ENCODE results near the gene SCYGR5. TPM values are rescaled to one million over a fixed set of nuclear protein-coding genes. Genes with fewer than 3 reads are reported as not detected.

The SCYGR5 gene
- total and polyA plus RNA-seq, 2 donors from 2014 or later = not detected

DNA sequence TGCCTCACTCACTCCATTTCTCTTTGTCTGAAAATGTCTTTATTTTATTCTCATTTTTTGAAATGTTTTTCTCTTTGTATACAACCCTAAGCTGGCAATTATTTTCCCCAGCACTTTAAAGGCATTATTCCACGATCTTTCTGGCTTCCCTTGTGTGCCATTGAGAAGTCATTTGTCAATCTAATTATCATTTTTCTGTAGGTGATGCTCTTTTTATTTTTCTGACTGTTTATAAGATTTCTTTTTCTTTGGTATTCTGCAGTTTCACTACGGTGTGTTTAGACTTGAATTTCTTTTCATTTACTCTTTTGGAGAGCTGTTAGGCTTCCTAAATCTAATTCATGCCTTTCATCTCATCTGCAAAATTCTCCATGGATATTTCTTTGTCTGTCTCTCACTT, 41.2 kb upstream of the SCYGR5 start:
- H3K4me3 ChIP-seq (ENCODE audit: low read length in 3 of 3) = no peak overlapping the region
- intact Hi-C loops (cut with DNase I) = no loop called here
- H3K27ac ChIP-seq (ENCODE audit: low read depth in 2 of 2, low read length in 2 of 2) = no peak overlapping the region
- H3K4me1 ChIP-seq (ENCODE audit: control insufficient read depth in 2 of 3, insufficient read depth in 2 of 3, low read depth in 1 of 3, low read length in 3 of 3) = no peaks in the 10 kb centered on the region
- H3K9ac ChIP-seq (ENCODE audit: low read length in 3 of 3) = no peak overlapping the region
- TF ChIP-seq, protein P1, sequence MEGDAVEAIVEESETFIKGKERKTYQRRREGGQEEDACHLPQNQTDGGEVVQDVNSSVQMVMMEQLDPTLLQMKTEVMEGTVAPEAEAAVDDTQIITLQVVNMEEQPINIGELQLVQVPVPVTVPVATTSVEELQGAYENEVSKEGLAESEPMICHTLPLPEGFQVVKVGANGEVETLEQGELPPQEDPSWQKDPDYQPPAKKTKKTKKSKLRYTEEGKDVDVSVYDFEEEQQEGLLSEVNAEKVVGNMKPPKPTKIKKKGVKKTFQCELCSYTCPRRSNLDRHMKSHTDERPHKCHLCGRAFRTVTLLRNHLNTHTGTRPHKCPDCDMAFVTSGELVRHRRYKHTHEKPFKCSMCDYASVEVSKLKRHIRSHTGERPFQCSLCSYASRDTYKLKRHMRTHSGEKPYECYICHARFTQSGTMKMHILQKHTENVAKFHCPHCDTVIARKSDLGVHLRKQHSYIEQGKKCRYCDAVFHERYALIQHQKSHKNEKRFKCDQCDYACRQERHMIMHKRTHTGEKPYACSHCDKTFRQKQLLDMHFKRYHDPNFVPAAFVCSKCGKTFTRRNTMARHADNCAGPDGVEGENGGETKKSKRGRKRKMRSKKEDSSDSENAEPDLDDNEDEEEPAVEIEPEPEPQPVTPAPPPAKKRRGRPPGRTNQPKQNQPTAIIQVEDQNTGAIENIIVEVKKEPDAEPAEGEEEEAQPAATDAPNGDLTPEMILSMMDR (IDR thresholded peaks at IDR 0.05; ENCODE audit: borderline replicate concordance, extremely low read depth, insufficient read depth) = no peak
- DNase-seq = no peak
- H3K36me3 ChIP-seq (ENCODE audit: control insufficient read depth in 2 of 3, insufficient read depth in 3 of 3, low read length in 3 of 3) = no peaks in the 10 kb centered on the region
- FAIRE-seq = no peak
- H3K27me3 ChIP-seq (ENCODE audit: control insufficient read depth, insufficient read depth, low read length) = no peaks in the 10 kb centered on the region
- H3K9me3 ChIP-seq (ENCODE audit: control insufficient read depth in 2 of 3, insufficient read depth in 1 of 3, low read length in 3 of 3) = peaks cover 0 to 4% (median 0%) of the 10 kb centered on the region in 3 donors

DNA sequence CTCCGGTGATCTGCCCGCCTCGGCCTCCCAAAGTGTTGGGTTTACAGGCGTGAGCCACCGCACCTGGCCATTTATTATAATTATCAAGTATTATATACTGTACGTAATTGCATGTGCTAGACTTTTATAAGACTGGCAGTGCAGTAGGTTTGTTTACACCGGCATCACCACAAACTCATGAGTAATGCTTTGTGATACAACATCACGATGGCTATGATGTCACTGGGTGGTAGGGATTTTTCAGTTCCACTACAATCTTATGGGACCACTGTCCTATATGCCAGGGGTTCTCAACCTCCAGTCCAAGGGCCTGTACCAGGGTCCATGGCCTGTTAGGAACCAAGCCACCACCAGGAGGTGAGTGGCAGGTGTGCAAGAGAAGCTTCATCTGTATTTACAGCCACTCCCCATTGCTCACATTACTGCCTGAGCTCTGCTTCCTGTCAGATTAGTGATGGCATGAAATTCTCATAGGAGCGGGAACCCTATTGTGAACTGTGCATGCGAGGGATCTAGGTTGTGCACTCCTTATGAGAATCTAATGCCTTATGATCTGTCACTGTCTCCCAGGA, 39.9 kb upstream of the SCYGR5 start:
- intact Hi-C loops (cut with DNase I) = no loop called here
- TF ChIP-seq, protein P1 (IDR thresholded peaks at IDR 0.05; ENCODE audit: borderline replicate concordance, extremely low read depth, insufficient read depth) = no peak
- DNase-seq (no peak), FAIRE-seq (no peak)
- H3K27me3 ChIP-seq (ENCODE audit: control insufficient read depth, insufficient read depth, low read length) = no peaks in the 10 kb centered on the region
- no peak overlapping the region for H3K27ac ChIP-seq (ENCODE audit: low read depth in 2 of 2, low read length in 2 of 2)
- H3K36me3 ChIP-seq (ENCODE audit: control insufficient read depth in 2 of 3, insufficient read depth in 3 of 3, low read length in 3 of 3) = no peaks in the 10 kb centered on the region
- H3K4me3 ChIP-seq (ENCODE audit: low read length in 3 of 3) = no peak overlapping the region
- no peak overlapping the region for H3K9ac ChIP-seq (ENCODE audit: low read length in 3 of 3)
- H3K4me1 ChIP-seq (ENCODE audit: control insufficient read depth in 2 of 3, insufficient read depth in 2 of 3, low read depth in 1 of 3, low read length in 3 of 3) = no peaks in the 10 kb centered on the region
- peaks cover 0 to 4% (median 0%) of the 10 kb centered on the region in 3 donors for H3K9me3 ChIP-seq (ENCODE audit: control insufficient read depth in 2 of 3, insufficient read depth in 1 of 3, low read length in 3 of 3)

DNA sequence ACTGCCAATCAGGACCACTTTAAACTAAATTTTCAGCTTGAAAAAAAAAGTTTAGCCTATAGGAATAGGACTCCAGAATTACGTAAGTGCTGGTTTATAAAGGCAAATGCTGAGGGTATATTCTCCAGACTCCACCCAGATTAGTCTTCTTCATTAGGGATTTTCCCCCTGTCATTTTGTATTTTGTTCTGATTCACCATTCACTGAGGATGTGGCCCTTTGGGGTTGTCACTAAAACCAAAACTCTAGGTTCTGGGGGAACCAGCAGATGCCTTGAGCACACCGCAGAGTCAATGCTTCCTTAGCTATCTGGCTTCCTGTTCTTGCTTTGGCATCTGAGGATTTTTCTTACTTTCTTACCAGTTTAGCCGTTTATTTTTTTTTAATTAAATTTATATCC, 38.8 kb upstream of the SCYGR5 start:
- no peak for FAIRE-seq
- Histone ChIP-seq H3K4me3 (ENCODE audit: low read length in 3 of 3) (no peak overlapping the region), H3K27ac (ENCODE audit: low read depth in 2 of 2, low read length in 2 of 2) (no peak overlapping the region), H3K36me3 (ENCODE audit: control insufficient read depth in 2 of 3, insufficient read depth in 3 of 3, low read length in 3 of 3) (no peaks in the 10 kb centered on the region), H3K9me3 (ENCODE audit: control insufficient read depth in 2 of 3, insufficient read depth in 1 of 3, low read length in 3 of 3) (peaks cover 0 to under 1% (median 0%) of the 10 kb centered on the region in 3 donors), H3K9ac (ENCODE audit: low read length in 3 of 3) (no peak overlapping the region), H3K4me1 (ENCODE audit: control insufficient read depth in 2 of 3, insufficient read depth in 2 of 3, low read depth in 1 of 3, low read length in 3 of 3) (no peaks in the 10 kb centered on the region), H3K27me3 (ENCODE audit: control insufficient read depth, insufficient read depth, low read length) (no peaks in the 10 kb centered on the region)
- intact Hi-C loops (cut with DNase I) = no loop called here
- TF ChIP-seq, protein P1 (IDR thresholded peaks at IDR 0.05; ENCODE audit: borderline replicate concordance, extremely low read depth, insufficient read depth) = no peak
- no peak for DNase-seq

DNA sequence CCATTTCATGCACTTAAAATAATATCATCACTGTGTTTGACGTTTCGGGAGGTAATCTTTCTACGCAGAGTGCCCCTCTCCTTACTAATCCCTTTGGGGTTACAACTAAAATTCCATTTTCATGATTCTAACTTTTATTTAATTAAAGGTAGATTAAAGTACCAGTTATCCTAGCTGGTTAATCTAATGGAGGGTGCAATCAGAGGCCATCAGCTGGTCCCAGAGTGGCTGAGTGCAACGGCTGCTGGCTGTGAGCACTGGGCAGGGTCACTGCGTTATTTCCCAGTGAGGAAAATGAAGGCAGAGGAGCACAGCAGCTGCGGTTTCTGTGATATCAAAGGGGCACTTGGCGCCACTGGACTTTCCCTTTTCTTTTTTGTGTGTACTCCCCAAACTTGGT, 37.2 kb upstream of the SCYGR5 start:
- Histone ChIP-seq H3K4me1 (ENCODE audit: control insufficient read depth in 2 of 3, insufficient read depth in 2 of 3, low read depth in 1 of 3, low read length in 3 of 3) (no peaks in the 10 kb centered on the region), H3K27me3 (ENCODE audit: control insufficient read depth, insufficient read depth, low read length) (no peaks in the 10 kb centered on the region), H3K9me3 (ENCODE audit: control insufficient read depth in 2 of 3, insufficient read depth in 1 of 3, low read length in 3 of 3) (no peaks in the 10 kb centered on the region), H3K27ac (ENCODE audit: low read depth in 2 of 2, low read length in 2 of 2) (no peak overlapping the region), H3K4me3 (ENCODE audit: low read length in 3 of 3) (no peak overlapping the region), H3K36me3 (ENCODE audit: control insufficient read depth in 2 of 3, insufficient read depth in 3 of 3, low read length in 3 of 3) (no peaks in the 10 kb centered on the region), H3K9ac (ENCODE audit: low read length in 3 of 3) (no peak overlapping the region)
- intact Hi-C loops (cut with DNase I) = no loop called here
- TF ChIP-seq, protein P1 (IDR thresholded peaks at IDR 0.05; ENCODE audit: borderline replicate concordance, extremely low read depth, insufficient read depth) = no peak
- no peak for DNase-seq
- no peak for FAIRE-seq

Data from kidney (tissue), 14 donors.